Left renal cortex interstitium (tissue), 4 donors: ENCODE measurements around the gene MAML2. TPM values are rescaled to one million over a fixed set of nuclear protein-coding genes. Genes with fewer than 3 reads are reported as not detected.

Experiments
- DNase-seq, 4 donors: peaks; one replicate each; pipeline ENCODE4 v3.0.0-alpha.2; 2013; ENCODE audit warnings: low read depth in 4 of 4, low spot score in 2 of 4, missing footprints in 1 of 4
- polyA plus RNA-seq, 4 donors: library from polyadenylated mRNA; unstranded; fragments of 120-200 nt; gene quantifications; one replicate each; pipeline ENCODE4 v1.2.1, GENCODE V29; 2013; ENCODE audit not compliant: insufficient read length in 4 of 4

Gene MAML2
- polyA plus RNA-seq: 10 to 100 TPM; 27.5 to 31.0 (median 29.7) TPM

DNA sequence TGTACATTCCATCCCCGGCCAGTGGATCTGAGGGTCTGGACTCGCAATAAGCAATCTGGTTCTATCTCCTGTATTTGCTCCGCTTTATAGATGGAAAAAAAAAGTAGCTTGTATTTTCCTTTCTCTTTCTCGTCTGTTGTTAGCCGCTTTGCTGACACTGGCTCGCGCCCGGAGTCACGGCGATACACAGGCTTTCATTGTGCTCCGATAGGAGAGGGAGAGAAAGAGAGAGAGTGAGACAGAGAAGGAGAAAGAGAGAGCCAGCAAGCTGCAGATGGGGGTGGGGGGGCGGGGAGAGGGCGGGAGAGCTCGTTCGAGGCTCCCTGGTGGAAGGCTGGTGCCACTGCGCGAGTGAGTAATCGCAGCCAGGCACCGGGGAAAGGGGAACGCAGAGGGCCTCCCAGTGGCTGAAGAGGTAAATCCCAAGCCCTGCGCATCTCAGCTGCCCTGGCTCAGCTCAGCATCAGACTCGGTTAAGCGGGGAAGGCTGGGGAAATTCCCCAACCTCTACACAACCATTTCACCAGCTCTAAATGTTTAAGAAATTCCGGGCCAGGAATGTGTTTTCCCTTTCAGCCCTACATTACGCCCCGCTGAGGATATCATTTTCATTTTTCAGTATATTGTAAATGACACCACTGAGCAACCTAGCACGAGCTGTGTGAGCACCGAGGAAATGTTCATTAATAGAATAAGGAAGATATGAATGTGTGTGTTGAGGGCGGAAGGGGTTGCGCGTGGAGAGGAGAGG lies at the start of gene MAML2:
TSS of gene MAML2 (minus strand) at position 235 of the 751 bp plus-strand sequence. CDS start 1,300 bp downstream, outside the sequence.
- DNase-seq: peak in 3 of 4 donors; percentile 79 to 88 (median 84)

DNA sequence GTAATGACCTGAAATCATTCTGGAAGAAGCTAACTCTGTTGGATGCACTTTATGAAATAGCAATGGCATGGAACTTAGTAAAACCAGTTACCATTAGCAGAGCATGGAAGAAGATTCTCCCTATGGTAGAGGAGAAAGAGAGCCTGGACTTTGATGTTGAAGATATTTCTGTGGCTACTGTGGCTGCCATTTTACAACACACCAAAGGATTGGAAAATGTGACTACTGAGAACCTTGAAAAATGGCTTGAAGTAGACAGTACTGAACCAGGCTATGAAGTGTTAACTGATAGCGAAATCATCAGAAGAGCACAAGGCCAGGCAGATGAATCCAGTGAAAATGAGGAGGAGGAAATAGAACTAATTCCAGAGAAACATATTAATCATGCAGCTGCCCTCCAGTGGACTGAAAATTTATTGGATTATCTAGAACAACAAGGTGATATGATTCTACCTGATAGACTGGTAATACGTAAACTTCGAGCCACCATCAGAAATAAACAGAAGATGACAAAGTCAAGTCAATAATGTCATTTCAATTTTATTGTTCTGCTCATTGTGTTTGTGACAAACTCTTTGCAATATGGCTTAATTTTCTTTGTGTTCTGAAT lies 48.8 kb upstream of the MAML2 start:
- no peak for DNase-seq

DNA sequence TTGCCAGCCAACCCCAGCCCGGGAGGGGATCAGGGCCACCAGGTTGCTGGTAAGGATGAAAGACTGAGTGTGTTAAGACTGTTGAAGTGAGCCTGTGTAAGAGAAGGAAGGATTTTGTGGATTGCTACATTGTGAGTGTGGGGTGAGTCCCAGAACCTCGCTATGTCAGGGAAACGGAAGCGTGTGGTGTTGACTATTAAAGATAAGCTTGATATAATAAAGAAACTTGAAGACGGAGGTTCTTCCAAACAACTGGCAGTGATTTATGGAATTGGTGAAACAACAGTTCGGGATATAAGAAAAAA lies 47.4 kb upstream of the MAML2 start:
- DNase-seq: no peak

DNA sequence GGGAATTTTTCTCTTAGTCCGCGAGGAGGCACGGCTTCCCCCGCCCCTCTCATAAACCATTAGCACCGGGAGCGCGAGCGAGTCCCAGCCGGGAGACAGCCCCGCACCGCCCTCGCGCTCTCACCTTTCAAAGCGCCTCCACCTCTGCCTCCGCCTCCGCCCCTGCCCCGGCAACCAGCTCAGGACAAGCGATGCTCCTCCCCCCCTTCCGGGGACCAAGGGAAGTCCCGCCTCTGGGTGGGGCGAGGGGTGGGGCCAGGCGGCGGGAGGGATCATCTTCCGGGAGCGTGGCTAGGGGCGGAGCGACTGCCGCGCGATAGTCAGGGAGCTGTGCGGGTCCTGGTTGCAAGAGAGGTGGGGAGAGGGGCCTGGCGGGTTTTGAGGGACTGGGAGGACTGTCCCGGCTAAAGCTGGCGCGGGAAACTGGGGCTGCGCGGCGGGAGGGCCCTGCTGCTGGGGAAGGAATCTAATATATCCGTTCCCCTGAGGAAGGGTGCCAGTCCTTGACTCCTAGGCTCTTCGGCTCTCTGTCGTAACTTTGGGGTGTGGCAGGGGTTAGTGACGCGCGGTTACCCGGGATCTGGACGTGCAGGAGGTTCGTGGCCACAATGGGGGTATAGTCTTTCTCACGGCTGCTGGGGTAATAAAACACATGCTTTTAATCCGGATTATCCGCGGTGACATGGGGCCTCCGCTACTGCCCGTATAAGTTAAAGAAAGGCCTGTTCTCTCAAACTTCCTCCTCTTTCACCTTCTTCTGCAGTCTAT lies 46.9 kb upstream of the MAML2 start, which contains the start of the genes CCDC82 and JRKL:
TSS of gene CCDC82 (minus strand) at position 193 of the 768 bp plus-strand sequence. CDS start 5,165 bp downstream, outside the sequence.
TSS of gene JRKL (plus strand) at position 294 of the 768 bp plus-strand sequence. CDS start 637 bp downstream, outside the sequence.
- DNase-seq: peak; percentile 83 to 94 (median 92)

DNA sequence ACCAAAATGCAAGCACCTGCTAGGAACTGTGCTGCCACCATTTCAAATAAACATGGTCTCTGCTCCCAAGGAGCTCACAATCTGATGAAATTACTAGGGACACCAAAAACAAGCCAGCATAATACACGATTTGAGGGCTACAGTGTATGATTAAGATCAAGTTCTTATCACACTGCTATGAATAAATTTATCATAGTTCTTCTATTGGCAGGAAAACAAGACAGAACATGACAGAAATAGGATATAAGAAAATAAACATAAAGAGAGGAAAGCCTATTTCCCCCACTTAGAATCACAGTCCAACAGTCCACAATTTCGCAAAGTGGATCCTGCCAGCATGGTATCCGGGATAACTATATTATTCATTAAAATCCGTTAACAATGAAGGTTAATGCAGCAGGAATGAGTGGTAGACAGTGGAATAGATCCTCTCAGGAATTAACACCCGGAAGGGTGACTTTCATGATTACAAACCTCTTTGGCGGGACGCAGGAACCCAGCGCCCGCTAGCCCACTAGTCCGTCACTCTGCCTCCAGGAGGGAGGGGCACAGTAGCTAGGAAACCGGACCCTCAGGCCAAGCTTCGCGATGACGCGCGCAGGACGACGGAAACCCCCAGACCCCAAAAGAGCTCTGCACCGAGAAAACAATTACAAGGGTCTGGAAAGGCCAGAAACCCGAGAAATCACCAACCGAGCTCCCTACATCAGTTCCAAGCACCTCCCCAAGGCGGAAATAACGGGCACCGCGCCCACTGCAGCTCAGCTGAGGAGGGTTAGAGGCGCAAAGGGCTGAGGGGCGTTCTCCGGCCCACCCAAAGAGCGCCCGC lies 46.1 kb upstream of the MAML2 start:
- peak; percentile 62 to 72 (median 66) for DNase-seq

DNA sequence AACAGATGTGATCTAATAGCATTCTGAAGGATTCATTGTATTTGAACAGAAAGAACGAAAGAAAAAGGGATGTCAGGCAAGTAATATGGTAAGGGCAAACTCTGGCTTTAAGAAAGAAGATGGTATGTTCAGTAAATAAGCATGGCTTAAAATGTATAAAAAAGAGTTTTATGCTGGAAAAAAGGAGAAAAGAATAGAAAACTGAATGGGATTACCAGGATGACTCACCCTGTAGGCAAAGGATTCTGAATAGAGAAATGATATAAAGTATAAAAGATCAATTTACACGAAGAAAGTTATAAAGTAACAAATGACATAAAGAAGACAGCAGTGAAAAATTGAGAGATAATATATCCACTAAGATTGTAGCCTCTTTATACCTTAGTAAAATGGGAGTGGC lies 42.2 kb upstream of the MAML2 start:
- no peak for DNase-seq

DNA sequence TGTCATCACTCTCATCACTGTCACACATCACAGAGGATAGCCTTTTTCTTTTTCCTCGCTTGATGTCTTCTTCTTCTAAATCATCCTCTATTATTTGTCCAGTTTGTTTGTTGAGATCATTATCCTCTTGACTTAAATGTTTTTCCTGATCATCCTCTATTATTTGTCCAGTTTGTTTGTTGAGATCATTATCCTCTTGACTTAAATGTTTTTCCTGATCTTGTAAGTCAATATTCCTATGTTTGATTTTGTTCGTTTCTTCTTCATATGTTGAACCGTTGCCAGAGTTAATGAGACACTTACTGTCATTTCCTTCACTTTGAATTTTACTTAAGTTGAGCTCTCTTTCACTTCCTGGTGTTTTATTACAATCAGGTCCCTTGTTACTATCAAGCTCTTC lies 41.2 kb upstream of the MAML2 start:
- DNase-seq: no peak

DNA sequence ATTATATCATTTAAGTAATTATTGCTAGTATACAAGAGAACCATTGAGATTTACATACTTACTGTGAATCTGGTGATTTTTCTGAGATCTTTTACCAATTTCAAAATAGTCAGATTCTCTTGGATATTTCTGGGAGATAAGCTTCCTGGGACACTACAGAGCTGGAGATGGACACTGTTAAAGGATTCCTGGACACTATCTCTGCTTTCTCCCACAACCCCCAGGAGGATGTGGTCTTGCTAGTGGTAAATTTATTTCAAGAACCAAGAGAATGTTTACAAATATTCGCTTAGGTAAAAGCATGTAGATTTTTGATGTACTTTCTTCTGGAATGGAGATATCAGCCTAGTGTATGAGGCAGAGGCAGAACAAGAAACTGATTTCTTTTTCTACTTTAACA lies 33.8 kb upstream of the MAML2 start:
- no peak for DNase-seq

DNA sequence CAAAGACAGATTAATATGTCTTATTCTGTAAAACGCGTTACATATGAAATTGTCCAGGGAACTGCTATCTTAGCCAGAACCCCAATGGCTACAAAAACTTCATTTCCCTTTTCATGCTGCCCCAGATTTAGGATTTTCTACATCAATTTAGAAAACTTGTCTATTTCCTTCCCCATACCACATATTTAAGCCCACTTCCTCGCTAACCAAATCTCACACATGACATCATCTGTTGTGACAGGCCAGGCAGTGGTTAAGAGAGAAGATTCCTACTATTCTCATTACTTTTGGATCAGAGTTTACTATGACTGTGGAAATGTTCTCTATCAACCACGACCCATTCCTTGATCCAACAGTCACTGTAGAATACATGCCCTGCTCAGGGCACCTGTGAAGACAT lies 30.8 kb upstream of the MAML2 start:
- no peak for DNase-seq

DNA sequence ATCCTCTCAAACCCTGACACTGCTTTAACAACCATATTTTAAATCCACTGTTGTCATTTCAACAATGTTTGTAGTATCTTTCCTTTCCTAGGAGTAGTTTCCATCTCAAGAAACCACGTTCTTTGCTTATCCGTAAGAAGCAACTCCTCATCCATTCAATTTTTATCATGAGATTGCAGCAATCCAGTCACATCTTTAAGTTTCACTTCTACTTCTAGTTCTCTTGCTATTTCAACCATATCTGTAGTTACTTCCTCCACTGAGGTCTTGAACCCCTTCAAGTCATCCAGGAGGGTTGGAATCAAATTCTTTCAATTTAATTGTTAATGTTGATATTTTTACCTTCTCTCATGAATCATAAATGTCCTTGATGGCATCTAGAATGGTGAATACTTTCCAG lies 24.3 kb upstream of the MAML2 start:
- DNase-seq: no peak

DNA sequence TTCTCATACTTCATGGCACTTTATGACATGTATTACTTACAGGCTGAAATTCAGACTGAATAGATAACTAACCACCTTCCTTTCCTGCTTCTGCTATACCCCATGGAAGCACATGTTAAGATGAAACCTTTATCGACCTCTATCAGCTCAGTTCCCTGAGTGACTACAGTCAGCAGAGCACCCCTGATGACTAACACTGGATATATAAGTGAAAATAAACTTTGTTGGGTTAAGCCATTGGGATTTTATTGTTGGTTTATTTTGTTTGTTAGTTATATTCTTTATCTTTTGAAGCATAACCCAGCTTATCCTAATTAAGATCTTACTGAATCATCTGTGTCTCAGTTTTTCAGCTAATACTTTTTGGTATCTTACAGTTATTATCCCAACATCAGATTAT lies 23.0 kb upstream of the MAML2 start:
- DNase-seq: no peak

DNA sequence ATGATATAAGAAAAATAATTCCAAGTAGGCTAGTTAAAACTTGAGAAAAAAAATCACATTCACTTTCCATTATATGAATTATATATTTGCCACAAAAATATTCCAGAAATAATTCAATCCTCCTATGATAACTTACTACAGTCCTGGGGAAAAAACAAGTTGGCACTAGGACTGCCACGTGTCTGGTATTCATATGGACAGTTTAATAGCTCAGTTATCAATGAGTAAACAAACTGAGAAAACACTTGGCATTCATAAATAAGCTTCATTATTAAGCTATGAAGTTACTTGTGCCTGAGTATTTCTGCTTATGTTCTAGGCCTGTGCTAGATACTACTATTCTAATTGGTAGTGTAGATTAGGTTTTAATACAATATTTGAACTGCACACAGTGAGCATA lies 22.5 kb upstream of the MAML2 start:
- no peak for DNase-seq

DNA sequence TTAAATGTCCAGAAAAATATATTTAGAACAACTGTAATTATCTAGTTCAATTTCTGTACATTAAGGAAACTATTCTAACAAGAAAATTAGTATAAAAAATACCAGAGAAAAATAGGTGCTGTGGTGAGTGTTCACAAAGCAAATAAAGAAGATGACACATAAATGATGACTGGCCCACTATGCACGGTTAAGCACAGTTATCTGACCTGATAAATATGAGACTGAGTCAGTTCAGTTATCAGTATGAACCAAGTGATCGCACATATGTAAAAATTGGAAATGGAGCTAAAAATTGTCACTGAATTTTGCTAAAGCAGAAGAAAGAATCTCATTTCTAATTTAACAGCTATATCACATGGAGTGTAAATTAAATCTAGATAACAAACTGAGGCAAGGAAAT lies 18.8 kb upstream of the MAML2 start:
- no peak for DNase-seq

DNA sequence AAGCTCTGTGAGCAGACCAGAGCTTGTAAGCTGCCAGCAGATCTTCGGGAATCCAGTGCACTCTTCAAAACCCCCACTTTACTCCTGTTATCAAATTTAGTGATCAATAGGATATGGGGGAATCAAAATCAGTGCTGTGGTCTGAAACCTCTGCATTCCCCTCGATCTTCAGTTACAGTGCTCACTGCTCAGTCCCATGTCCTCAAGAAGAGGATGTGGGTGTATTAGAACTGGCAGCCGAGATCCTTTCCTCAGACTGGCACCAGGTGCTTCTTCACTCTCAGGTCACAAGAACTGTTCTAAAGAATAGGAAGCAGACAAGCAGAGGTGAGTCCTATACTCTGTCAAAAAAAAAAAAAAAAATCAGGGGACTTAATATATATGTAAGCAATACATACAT lies 15.3 kb upstream of the MAML2 start:
- no peak for DNase-seq

DNA sequence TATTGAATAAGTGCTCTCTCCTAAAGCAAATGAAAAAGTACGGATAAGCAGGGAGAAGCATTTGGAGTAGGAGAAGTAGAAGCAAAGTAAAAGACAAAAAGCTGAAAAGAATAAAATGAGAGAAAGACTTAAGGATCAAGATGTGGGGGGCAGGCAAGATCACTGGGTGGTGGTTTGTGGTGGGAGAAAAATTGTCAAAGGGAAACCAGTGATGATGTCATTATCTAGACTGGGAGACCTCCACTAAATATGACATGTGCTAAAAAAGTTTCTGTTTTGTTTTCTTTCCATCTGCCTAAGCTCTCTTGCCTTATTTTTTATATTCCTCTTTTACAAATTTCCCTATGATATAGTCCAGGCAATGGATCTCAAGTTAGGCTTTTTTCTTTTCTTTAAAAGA lies 14.8 kb upstream of the MAML2 start:
- DNase-seq: no peak

DNA sequence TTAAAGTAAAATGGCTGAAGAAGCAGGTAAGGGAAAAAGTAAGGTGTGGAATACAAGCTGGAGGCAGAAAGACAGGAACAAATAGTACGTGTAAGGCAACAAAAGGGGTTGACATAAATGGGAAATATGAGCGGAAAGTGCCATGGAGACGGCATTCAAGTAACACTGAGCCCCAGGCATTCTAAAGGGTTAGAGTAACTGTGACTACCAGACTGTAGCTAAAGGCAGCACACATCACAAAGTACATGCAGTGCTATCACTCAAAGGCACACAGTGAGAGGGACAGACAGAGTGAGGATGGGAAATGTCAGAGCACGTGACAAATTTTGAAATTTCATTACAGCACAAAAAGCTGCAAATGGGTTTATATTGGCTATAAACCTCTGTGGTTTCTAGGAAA lies 13.9 kb upstream of the MAML2 start:
- DNase-seq: no peak

DNA sequence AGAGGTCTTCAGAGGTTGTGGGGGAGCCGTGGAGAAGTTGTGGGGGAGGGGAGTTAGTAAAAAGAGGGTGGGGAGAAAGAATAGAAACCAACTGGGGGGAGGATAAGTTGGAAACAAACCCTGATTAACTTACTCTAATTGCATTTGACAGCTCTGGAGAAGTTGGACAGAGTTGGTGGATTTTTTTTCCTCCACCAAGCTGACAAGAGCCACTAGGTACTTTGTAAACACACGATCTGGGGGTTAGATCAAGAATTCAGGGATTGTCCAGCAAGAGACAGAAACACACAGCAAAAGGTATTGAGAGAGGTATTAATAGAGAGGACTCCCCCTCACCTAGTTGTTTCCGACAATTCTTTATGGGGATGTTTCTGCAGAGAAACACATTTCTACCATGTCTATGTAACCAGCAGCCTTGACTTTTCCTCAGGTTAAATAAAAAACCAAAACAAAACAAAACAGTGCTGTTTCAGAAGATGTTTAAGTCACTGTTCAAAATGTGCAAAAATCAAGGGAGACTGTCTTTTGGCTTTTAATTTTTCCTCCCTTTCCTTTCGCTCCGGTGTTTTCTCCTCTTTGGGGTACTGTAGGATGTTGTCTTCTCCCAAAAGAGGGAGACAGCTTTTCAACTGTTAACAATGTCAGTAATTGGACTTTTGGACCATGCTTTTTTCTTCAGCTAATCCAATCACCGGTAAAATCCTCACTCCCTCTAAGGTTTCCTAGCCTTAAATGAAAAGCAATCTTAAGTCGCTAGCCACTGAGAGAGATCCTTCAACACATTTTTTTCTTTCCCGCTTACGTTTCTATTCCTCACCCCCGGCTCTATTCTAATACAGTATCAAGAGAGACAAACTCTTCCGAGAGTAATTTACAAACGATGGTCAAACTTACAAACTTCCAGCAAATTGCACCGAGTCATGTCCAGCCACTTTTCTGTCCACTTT lies 708 bp downstream of the MAML2 start:
- no peak for DNase-seq

DNA sequence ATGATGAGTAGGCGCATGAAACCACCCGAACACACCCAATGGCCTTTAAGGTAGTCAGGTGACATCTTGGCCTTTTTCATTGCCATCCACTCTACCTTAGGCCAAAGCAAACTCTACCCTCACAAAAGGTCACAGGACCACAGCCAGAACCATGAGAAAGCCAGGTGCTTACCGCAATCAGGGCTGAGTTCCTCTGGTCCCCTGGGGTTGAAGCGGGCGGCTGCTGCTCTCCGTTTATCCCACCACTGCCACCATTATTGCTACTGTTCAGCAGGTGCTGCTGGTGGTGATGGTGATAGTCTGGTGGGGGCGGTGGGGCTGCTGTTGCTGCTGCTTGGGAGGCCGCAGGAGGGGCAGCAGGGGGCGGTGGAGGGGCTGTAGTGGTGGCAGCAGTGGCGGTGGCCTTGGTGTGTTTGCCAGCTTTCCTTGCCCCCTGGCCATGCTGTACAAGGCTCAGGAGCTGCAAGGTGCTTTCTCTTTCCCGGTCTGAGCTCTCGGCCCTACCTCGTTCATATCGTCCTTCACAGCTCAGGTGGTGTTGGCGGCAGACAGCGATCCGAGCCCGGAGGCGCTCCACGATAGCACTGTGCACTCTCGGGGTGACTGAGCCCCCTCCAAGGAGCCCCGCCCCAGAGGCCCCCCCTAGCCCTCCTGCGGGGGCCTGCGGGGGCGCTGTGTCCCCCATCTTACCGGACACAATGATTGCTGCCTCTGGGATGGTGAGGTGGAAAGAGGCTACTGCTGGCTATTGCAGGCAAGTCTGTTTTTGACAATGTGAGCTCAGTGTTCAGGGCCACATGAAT lies 1.6 kb downstream of the MAML2 start:
- no peak for DNase-seq

DNA sequence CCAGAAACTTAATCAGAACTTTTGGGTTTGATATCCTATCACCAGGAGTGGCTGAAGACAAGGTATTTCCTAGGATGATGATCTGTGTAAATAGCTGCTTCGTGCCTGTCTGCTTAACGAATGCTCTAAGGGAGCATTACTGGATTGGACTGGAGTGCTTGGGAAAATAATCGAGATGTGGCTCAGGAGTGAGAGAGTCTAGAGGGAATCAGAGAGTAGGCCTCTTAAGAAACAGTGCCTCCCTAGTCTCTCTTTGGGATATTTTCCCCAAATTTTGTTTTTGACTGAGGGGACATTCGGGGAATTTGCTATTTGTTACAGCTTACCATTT lies 2.5 kb downstream of the MAML2 start:
- no peak for DNase-seq
